A549 (cell line): ENCODE results near the gene RCAN3.

Experiments used
- CBX2 ChIP-seq: fragments of 200-600 bp; sonication (generic); IDR thresholded peaks from 2 replicates; pipeline ENCODE4 v1.6.1; 2016; ENCODE audit warnings: low read depth, mild to moderate bottlenecking, borderline replicate concordance
- MAFK ChIP-seq: fragments of 450-650 bp; IDR thresholded peaks from 2 replicates; pipeline ENCODE4 v1.6.1; 2014; ENCODE audit not compliant: partially characterized antibody
- PHF8 ChIP-seq: fragments of 200-600 bp; sonication (generic); IDR thresholded peaks from 2 replicates; pipeline ENCODE4 v1.6.1; 2016; ENCODE audit warnings: low read depth, mild to moderate bottlenecking, antibody characterized with exemption, moderate library complexity, borderline replicate concordance
- POLR2A ChIP-seq: IDR thresholded peaks from 2 replicates; pipeline ENCODE4 v1.6.1; 2012; ENCODE audit warnings: mild to moderate bottlenecking, low read length
- TF ChIP-seq, protein P1 (sequence below): fragments of >200 bp; sonication (Bioruptor Twin); formaldehyde crosslinking; IDR thresholded peaks from 3 replicates; pipeline ENCODE4 v1.5.1; 2016

- TF ChIP-seq, protein P1, sequence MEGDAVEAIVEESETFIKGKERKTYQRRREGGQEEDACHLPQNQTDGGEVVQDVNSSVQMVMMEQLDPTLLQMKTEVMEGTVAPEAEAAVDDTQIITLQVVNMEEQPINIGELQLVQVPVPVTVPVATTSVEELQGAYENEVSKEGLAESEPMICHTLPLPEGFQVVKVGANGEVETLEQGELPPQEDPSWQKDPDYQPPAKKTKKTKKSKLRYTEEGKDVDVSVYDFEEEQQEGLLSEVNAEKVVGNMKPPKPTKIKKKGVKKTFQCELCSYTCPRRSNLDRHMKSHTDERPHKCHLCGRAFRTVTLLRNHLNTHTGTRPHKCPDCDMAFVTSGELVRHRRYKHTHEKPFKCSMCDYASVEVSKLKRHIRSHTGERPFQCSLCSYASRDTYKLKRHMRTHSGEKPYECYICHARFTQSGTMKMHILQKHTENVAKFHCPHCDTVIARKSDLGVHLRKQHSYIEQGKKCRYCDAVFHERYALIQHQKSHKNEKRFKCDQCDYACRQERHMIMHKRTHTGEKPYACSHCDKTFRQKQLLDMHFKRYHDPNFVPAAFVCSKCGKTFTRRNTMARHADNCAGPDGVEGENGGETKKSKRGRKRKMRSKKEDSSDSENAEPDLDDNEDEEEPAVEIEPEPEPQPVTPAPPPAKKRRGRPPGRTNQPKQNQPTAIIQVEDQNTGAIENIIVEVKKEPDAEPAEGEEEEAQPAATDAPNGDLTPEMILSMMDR, result no peak
- TF ChIP-seq POLR2A (no peak), PHF8 (no peak), CBX2 (no peak), MAFK (no peak)
Observed at GRCh38 chr1:24489674-24490073, 13.0 kb upstream of the RCAN3 start.
